Peyer's patch (tissue), 4 donors: ENCODE measurements around the gene FCAR.

Experiments
- CTCF ChIP-seq, 6 experiments: fragments of 450-650 bp in 4 of 6; fragments of 200-600 bp in 2 of 6; sonication (generic) in 1 of 6; IDR thresholded peaks; one replicate each; pipeline ENCODE4 v1.5.1; 2017 to 2019; ENCODE audit warnings: antibody characterized with exemption in 6 of 6, mild to moderate bottlenecking in 3 of 6, moderate library complexity in 1 of 6
- POLR2A ChIP-seq, 2 donors: fragments of 450-650 bp; IDR thresholded peaks; one replicate each; pipeline ENCODE4 v1.5.1; 2017; ENCODE audit warnings: antibody characterized with exemption in 2 of 2, mild to moderate bottlenecking in 2 of 2, moderate library complexity in 2 of 2

GRCh38 chr19:54903303-54903702 is 29.3 kb downstream of the FCAR start:
- no peak for TF ChIP-seq CTCF (IDR thresholded peaks at IDR 0.05)
- TF ChIP-seq POLR2A (IDR thresholded peaks at IDR 0.05) = no peak
